Caco-2 (cell line): ENCODE results near the gene CLEC2D. TPM values are rescaled to one million over a fixed set of nuclear protein-coding genes. Genes with fewer than 3 reads are reported as not detected.

Source experiments
- Bru-seq: library from RNA; stranded (reverse); fragments of 400-500 nt; gene quantifications from one replicate; lab custom pipeline; 2021; lab: Mats Ljungman, UMichigan
- BruChase-seq, 2 experiments: library from RNA; stranded (reverse); fragments of 400-500 nt; gene quantifications; one replicate each; lab custom pipeline; 2021; lab: Mats Ljungman, UMichigan
- BruUV-seq: library from RNA; stranded (reverse); fragments of 400-500 nt; replicated peaks from 2 replicates; lab custom pipeline; 2021; lab: Mats Ljungman, UMichigan
- CTCF ChIA-PET: fragments of 300-600 bp; sonication (Branson Sonifier 250); formaldehyde crosslinking; loops from one replicate; lab custom pipeline; 2022; ENCODE audit warnings: antibody characterized with exemption; lab: Charles Lee
- POLR2A ChIA-PET: fragments of 300-600 bp; sonication (Branson Sonifier 250); formaldehyde crosslinking; loops from one replicate; lab custom pipeline; 2022; ENCODE audit warnings: antibody characterized with exemption; lab: Charles Lee
- DNase-seq, 2 experiments: peaks; one replicate each; pipeline versions ENCODE4 v3.0.0 to v3.0.0-alpha.2; 2020 to 2022
- H3K27me3 ChIP-seq: replicated peaks from 2 replicates; pipeline ENCODE4 v1.6.0; 2011; ENCODE audit warnings: low read length; ENCODE audit not compliant: control insufficient read depth, insufficient read depth
- H3K36me3 ChIP-seq: 2 replicates; pipeline ENCODE4 v1.5.1; 2011; ENCODE audit warnings: low read length; ENCODE audit not compliant: control insufficient read depth, insufficient read depth
- H3K4me1 ChIP-seq: fragments of 250-450 bp; sonication (Bioruptor Pico); 2 replicates; pipeline ENCODE4 v1.5.1; 2020; ENCODE audit warnings: mild to moderate bottlenecking
- H3K4me3 ChIP-seq: 2 replicates; pipeline ENCODE4 v1.5.1; 2011; ENCODE audit warnings: low read depth, mild to moderate bottlenecking, control low read depth, low read length
- H3K9me3 ChIP-seq: fragments of 250-450 bp; sonication (Bioruptor Pico); 2 replicates; pipeline ENCODE4 v1.5.1; 2020; ENCODE audit warnings: mild to moderate bottlenecking, moderate library complexity
- H3K27ac Mint-ChIP-seq: one replicate; pipeline ENCODE4 v1.8.0; 2022; ENCODE audit warnings: mixed read lengths; ENCODE audit not compliant: unreplicated experiment
- H3K27me3 Mint-ChIP-seq: one replicate; pipeline ENCODE4 v1.8.0; 2022; ENCODE audit warnings: mixed read lengths; ENCODE audit not compliant: insufficient read depth, unreplicated experiment
- H3K36me3 Mint-ChIP-seq: one replicate; pipeline ENCODE4 v1.8.0; 2022; ENCODE audit warnings: mild to moderate bottlenecking, mixed read lengths; ENCODE audit not compliant: insufficient read depth, unreplicated experiment
- H3K4me1 Mint-ChIP-seq: one replicate; pipeline ENCODE4 v1.8.0; 2022; ENCODE audit warnings: low read depth, mixed read lengths; ENCODE audit not compliant: unreplicated experiment
- H3K4me3 Mint-ChIP-seq: one replicate; pipeline ENCODE4 v1.8.0; 2022; ENCODE audit warnings: mild to moderate bottlenecking, moderate library complexity, mixed read lengths; ENCODE audit not compliant: unreplicated experiment
- H3K9me3 Mint-ChIP-seq: one replicate; pipeline ENCODE4 v1.8.0; 2022; ENCODE audit warnings: mixed read lengths; ENCODE audit not compliant: unreplicated experiment
- CTCF ChIP-seq, 2 experiments: fragments of 200-600 bp in 1 of 2; IDR thresholded peaks; 1 replicate in 1 of 2; 2 replicates in 1 of 2; pipeline versions ENCODE4 v1.5.1 to v1.8.0; 2011 to 2022; ENCODE audit warnings: antibody characterized with exemption in 1 of 2, control low read depth in 1 of 2, inconsistent platforms in 1 of 2, low read depth in 1 of 2, low read length in 1 of 2, mild to moderate bottlenecking in 1 of 2, moderate library complexity in 1 of 2; ENCODE audit not compliant: insufficient read depth in 1 of 2, severe bottlenecking in 1 of 2, unreplicated experiment in 1 of 2
- intact Hi-C: fragments of 100-400 bp; cut with micrococcal nuclease; formaldehyde crosslinking; loops from one replicate; pipeline ENCODE4 v1.10.0; 2022; ENCODE audit not compliant: unreplicated experiment
- long read RNA-seq: library from polyadenylated mRNA; stranded (forward); transcript quantifications from one replicate; pipeline ENCODE4 v2.0.0, GENCODE V29; 2022
- total RNA-seq: library from RNA; stranded (reverse); gene quantifications from 2 replicates; pipeline ENCODE4 v1.2.3, GENCODE V29; 2022

The CLEC2D gene, protein sequence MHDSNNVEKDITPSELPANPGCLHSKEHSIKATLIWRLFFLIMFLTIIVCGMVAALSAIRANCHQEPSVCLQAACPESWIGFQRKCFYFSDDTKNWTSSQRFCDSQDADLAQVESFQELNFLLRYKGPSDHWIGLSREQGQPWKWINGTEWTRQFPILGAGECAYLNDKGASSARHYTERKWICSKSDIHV
- 6.6 and 8.5 TPM in 2 replicates for total RNA-seq
- percentile 74 among the genes with signal in this experiment for Bru-seq, nascent RNA
- BruChase-seq, experiment 1, labeled RNA remaining after a 2-hour chase = percentile 93 among the genes with signal in this experiment
- BruChase-seq, experiment 2, labeled RNA remaining after a 6-hour chase = percentile 86 among the genes with signal in this experiment
- long read RNA-seq, partial matches to known transcripts = 0 of 1 reads
- long read RNA-seq, other reads (novel, unspliced or antisense) = 1 of 1 reads

- no peaks in the 10 kb centered on the region for H3K4me1 Mint-ChIP-seq
- H3K27ac Mint-ChIP-seq = no peak within 1 kb of the TSS
- ChIA-PET CTCF (interaction anchor here (0.9 kb wide), 1 partner anchor 38 kb away, joined by 3 read pairs; no protein-coding TSS in a partner anchor), POLR2A (interaction anchor here (1.2 kb wide), 1 partner anchor 22 kb away, joined by 3 read pairs; no protein-coding TSS in a partner anchor)
- no peak within 1 kb of the TSS for H3K4me3 Mint-ChIP-seq
- Histone ChIP-seq H3K9me3 (no peaks in the 10 kb centered on the region), H3K36me3 (no peaks in the 10 kb centered on the region; the same call in 1 of the 2 replicates), H3K4me1 (no peaks in the 10 kb centered on the region; the same call in 1 of the 2 replicates), H3K4me3 (no peak within 1 kb of the TSS), H3K27me3 (no peaks in the 10 kb centered on the region)
- no peak for DNase-seq
- H3K27me3 Mint-ChIP-seq = no peaks in the 10 kb centered on the region
- no peaks in the 10 kb centered on the region for H3K9me3 Mint-ChIP-seq
- no peaks in the 10 kb centered on the region for H3K36me3 Mint-ChIP-seq
- no TSS peak for BruUV-seq
- no peak for TF ChIP-seq CTCF (IDR thresholded peaks at IDR 0.05; ENCODE audit: insufficient read depth in 1 of 2, low read depth in 1 of 2, low read length in 1 of 2, severe bottlenecking in 1 of 2, unreplicated experiment in 1 of 2)
- intact Hi-C loops = no loop called here
Observed at GRCh38 chr12:9669534-9669933, at the start of gene CLEC2D. TSS of gene CLEC2D (plus strand) at chr12:9669713. CDS start at chr12:9669735, 22 bp downstream.

DNA sequence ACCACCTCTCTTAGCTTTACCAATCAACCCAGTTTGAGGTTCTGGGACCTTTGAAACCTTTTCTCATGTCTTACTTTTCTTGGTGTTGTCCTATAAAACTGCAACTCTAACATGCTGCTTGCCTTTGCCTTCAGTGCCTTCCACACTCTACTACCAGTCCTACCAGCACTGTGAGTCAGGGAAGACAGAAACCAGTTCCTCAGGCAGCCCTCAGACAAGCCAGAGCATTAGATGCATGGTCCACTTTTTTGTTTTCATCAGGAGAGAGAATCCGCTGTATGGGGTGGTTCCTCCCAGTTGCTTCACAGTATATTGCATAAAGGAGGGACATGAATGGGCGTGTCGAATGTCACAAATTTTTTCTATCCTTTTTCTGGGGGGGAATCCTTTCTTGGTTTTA lies 44.5 kb upstream of the CLEC2D start:
- POLR2A ChIA-PET = no interaction called here
- BruUV-seq = no TSS peak
- TF ChIP-seq CTCF (IDR thresholded peaks at IDR 0.05; ENCODE audit: insufficient read depth in 1 of 2, low read depth in 1 of 2, low read length in 1 of 2, severe bottlenecking in 1 of 2, unreplicated experiment in 1 of 2) = no peak

GRCh38 chr12:9626291-9626690 lies 43.2 kb upstream of the CLEC2D start:
- no peaks in the 10 kb centered on the region for H3K4me1 Mint-ChIP-seq
- no peaks in the 10 kb centered on the region for H3K27me3 Mint-ChIP-seq
- intact Hi-C loops = no loop called here
- H3K9me3 ChIP-seq = no peaks in the 10 kb centered on the region
- H3K9me3 Mint-ChIP-seq = peaks cover 16% of the 10 kb centered on the region
- H3K36me3 Mint-ChIP-seq = no peaks in the 10 kb centered on the region
- ChIA-PET CTCF (no interaction called here), POLR2A (no interaction called here)
- H3K4me1 ChIP-seq = no peaks in the 10 kb centered on the region
- H3K36me3 ChIP-seq = no peaks in the 10 kb centered on the region
- no peak overlapping the region for H3K4me3 Mint-ChIP-seq
- no peak overlapping the region for H3K27ac Mint-ChIP-seq
- BruUV-seq = no TSS peak
- no peak for TF ChIP-seq CTCF (IDR thresholded peaks at IDR 0.05; ENCODE audit: insufficient read depth in 1 of 2, low read depth in 1 of 2, low read length in 1 of 2, severe bottlenecking in 1 of 2, unreplicated experiment in 1 of 2)
- H3K27me3 ChIP-seq = no peaks in the 10 kb centered on the region
- no peak overlapping the region for H3K4me3 ChIP-seq
- no peak for DNase-seq

More for the DNA sequence above, 44.5 kb upstream of the CLEC2D start:
- Histone ChIP-seq H3K9me3 (no peaks in the 10 kb centered on the region), H3K36me3 (no peaks in the 10 kb centered on the region), H3K27me3 (no peaks in the 10 kb centered on the region), H3K4me3 (no peak overlapping the region), H3K4me1 (no peaks in the 10 kb centered on the region)
- CTCF ChIA-PET = no interaction called here
- Mint-ChIP-seq H3K27me3 (no peaks in the 10 kb centered on the region), H3K4me1 (no peaks in the 10 kb centered on the region), H3K36me3 (no peaks in the 10 kb centered on the region), H3K9me3 (peaks cover 16% of the 10 kb centered on the region), H3K27ac (no peak overlapping the region), H3K4me3 (no peak overlapping the region)
- intact Hi-C loops = no loop called here
- no peak for DNase-seq
